Epithelial cell of esophagus (primary cell): ENCODE results near the gene KRTAP5-8.
"Not testable (repeated sequence)": the region's sequence is repeated elsewhere in the genome, so short reads cannot be mapped to it uniquely, and the experiment has no call there.

Experiments
- DNase-seq: peaks from one replicate; pipeline ENCODE4 v3.0.0; 2010; ENCODE audit warnings: low read depth
- H3K4me3 ChIP-seq: 2 replicates; pipeline ENCODE4 v1.5.1; 2011; ENCODE audit warnings: mild to moderate bottlenecking, low read length, control low read depth
- CTCF ChIP-seq: IDR thresholded peaks from 2 replicates; pipeline ENCODE4 v1.5.1; 2011; ENCODE audit warnings: low read depth, mild to moderate bottlenecking, low read length, control low read depth, inconsistent platforms; ENCODE audit not compliant: insufficient read depth; ENCODE audit errors: missing control alignments

KRTAP5-8 gene

GRCh38 chr11:71505781-71506180 is 32.0 kb upstream of the KRTAP5-8 start:
- DNase-seq = no peak
- TF ChIP-seq CTCF = no peak
- H3K4me3 ChIP-seq = no peak overlapping the region

- H3K4me3 ChIP-seq = no peak overlapping the region
- TF ChIP-seq CTCF = no peak
- no peak for DNase-seq
Observed at GRCh38 chr11:71507102-71507501, 30.7 kb upstream of the KRTAP5-8 start.

GRCh38 chr11:71518506-71519471 is 19.0 kb upstream of the KRTAP5-8 start:
- DNase-seq = no peak
- H3K4me3 ChIP-seq = no peak overlapping the region
- TF ChIP-seq CTCF = no peak

GRCh38 chr11:71519546-71519945 is 18.3 kb upstream of the KRTAP5-8 start:
- no peak for TF ChIP-seq CTCF
- no peak for DNase-seq
- H3K4me3 ChIP-seq = no peak overlapping the region

- DNase-seq = no peak
Observed at GRCh38 chr11:71525188-71525937, 12.5 kb upstream of the KRTAP5-8 start.

GRCh38 chr11:71525938-71526495 is 11.8 kb upstream of the KRTAP5-8 start:
- no peak for TF ChIP-seq CTCF
- DNase-seq = no peak
- no peak overlapping the region for H3K4me3 ChIP-seq

More at GRCh38 chr11:71525188-71525937, 12.5 kb upstream of the KRTAP5-8 start:
- TF ChIP-seq CTCF = no peak
- H3K4me3 ChIP-seq = no peak overlapping the region

- not testable (repeated sequence) for DNase-seq, H3K4me3 ChIP-seq
Observed at GRCh38 chr11:71526796-71527575, 10.8 kb upstream of the KRTAP5-8 start, which contains the start of gene KRTAP5-7. Gene KRTAP5-7, plus strand, starts transcription at chr11:71527267. Its CDS starts 34 bp downstream, at chr11:71527301.
